ENCODE measurements around the gene ZC3H12C. TPM values are rescaled to one million over a fixed set of nuclear protein-coding genes. Genes with fewer than 3 reads are reported as not detected.

ZC3H12C gene
- total RNA-seq, 2 donors from 2014 or later, result 9.2 to 18.8 TPM

DNA sequence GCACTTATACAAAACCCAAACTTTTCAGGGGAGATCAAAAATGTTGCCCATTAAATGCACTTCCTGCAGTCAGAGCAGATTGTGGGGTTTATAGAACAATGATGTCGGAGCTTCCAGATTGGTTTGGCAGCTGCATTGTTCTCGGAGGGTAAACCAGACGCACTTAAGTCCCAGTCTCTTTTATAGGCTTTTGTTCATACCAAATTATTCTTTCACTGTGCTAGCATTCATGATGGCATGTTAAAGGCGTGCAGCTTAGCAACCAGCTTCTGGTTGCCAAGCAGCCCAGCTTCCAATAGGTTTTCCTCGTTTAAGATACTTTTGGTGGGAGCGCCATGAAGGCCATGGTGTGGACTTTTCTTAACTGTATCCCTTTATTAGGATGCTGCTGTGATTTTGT lies 40.9 kb downstream of the ZC3H12C start:
- H3K4me3 ChIP-seq, result no peak overlapping the region
- DNase-seq, result no peak
- no peaks in the 10 kb centered on the region for H3K4me1 ChIP-seq
- TF ChIP-seq, protein P1, sequence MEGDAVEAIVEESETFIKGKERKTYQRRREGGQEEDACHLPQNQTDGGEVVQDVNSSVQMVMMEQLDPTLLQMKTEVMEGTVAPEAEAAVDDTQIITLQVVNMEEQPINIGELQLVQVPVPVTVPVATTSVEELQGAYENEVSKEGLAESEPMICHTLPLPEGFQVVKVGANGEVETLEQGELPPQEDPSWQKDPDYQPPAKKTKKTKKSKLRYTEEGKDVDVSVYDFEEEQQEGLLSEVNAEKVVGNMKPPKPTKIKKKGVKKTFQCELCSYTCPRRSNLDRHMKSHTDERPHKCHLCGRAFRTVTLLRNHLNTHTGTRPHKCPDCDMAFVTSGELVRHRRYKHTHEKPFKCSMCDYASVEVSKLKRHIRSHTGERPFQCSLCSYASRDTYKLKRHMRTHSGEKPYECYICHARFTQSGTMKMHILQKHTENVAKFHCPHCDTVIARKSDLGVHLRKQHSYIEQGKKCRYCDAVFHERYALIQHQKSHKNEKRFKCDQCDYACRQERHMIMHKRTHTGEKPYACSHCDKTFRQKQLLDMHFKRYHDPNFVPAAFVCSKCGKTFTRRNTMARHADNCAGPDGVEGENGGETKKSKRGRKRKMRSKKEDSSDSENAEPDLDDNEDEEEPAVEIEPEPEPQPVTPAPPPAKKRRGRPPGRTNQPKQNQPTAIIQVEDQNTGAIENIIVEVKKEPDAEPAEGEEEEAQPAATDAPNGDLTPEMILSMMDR (IDR thresholded peaks at IDR 0.05), result no peak
- no peaks in the 10 kb centered on the region for H3K36me3 ChIP-seq
- intact Hi-C loops (cut with DNase I), result no loop called here
- H3K27ac ChIP-seq, result no peak overlapping the region
- H3K9ac ChIP-seq (ENCODE audit: low read depth in 2 of 2, low read length in 2 of 2), result no peak overlapping the region
- H3K9me3 ChIP-seq, result no peaks in the 10 kb centered on the region
- no peaks in the 10 kb centered on the region for H3K27me3 ChIP-seq

DNA sequence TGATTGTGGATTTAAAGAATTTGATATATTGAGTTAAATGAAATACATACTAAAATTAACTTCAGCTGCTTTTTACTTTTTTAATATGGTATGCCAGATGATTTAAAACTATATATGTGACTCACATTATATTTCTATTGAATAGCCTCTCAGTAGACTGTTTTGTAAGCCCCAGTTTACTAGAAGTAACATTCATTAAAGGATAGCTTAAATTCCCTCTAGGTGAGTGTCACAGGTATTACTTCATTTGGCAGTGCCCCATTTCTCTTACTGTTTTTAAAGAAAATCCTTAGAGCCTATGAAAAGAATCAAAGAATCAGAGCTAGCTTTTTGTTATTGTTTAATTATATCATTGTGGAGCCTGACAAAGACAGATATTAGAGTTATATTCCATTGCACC lies 48.6 kb downstream of the ZC3H12C start:
- DNase-seq, result no peak
- H3K27ac ChIP-seq, result no peak overlapping the region
- no peaks in the 10 kb centered on the region for H3K27me3 ChIP-seq
- no peak overlapping the region for H3K4me3 ChIP-seq
- intact Hi-C loops (cut with DNase I), result no loop called here
- no peak overlapping the region for H3K9ac ChIP-seq (ENCODE audit: low read depth in 2 of 2, low read length in 2 of 2)
- H3K4me1 ChIP-seq, result no peaks in the 10 kb centered on the region
- no peaks in the 10 kb centered on the region for H3K9me3 ChIP-seq
- H3K36me3 ChIP-seq, result no peaks in the 10 kb centered on the region
- TF ChIP-seq, protein P1 (IDR thresholded peaks at IDR 0.05), result no peak

DNA sequence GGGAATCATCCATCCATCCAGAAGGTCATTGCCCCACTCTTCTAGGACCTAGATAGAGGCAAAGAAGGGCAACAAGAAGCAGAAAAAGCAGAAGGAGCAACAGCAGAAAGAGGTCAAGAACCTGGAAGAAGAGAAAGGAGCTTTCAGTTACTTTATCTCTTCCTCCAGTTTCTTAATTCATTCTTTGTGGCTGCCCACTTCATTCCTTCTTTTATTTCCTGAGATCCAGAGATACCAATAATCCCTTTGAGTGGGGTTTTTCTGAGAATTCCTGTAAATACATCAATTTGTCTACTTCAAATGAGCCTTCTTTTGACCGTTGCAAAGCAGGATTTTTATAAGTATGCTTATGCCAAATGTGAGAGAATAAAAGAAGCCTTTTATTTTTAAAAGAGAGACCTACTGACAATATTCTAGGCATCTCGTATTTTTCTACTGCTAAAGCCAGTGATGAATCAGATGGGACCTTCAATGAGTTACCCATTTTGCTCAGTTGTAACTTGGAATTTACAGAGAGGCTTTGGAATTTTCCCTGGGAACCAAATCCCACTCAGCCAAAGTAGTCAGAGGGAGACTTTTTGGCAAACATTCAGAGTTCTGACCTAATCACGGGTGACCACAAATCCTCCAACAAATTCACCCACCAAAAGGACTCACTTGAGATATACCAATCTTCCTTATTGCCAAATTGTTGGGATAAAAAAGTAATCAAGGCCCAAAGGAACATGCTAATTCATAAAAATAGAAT lies 54.9 kb downstream of the ZC3H12C start:
- no peaks in the 10 kb centered on the region for H3K4me1 ChIP-seq
- no peaks in the 10 kb centered on the region for H3K27me3 ChIP-seq
- DNase-seq, result no peak
- no peaks in the 10 kb centered on the region for H3K9me3 ChIP-seq
- H3K4me3 ChIP-seq, result no peak overlapping the region
- intact Hi-C loops (cut with DNase I), result no loop called here
- H3K27ac ChIP-seq, result no peak overlapping the region
- TF ChIP-seq, protein P1 (IDR thresholded peaks at IDR 0.05), result no peak
- H3K36me3 ChIP-seq, result no peaks in the 10 kb centered on the region
- no peak overlapping the region for H3K9ac ChIP-seq (ENCODE audit: low read depth in 2 of 2, low read length in 2 of 2)

DNA sequence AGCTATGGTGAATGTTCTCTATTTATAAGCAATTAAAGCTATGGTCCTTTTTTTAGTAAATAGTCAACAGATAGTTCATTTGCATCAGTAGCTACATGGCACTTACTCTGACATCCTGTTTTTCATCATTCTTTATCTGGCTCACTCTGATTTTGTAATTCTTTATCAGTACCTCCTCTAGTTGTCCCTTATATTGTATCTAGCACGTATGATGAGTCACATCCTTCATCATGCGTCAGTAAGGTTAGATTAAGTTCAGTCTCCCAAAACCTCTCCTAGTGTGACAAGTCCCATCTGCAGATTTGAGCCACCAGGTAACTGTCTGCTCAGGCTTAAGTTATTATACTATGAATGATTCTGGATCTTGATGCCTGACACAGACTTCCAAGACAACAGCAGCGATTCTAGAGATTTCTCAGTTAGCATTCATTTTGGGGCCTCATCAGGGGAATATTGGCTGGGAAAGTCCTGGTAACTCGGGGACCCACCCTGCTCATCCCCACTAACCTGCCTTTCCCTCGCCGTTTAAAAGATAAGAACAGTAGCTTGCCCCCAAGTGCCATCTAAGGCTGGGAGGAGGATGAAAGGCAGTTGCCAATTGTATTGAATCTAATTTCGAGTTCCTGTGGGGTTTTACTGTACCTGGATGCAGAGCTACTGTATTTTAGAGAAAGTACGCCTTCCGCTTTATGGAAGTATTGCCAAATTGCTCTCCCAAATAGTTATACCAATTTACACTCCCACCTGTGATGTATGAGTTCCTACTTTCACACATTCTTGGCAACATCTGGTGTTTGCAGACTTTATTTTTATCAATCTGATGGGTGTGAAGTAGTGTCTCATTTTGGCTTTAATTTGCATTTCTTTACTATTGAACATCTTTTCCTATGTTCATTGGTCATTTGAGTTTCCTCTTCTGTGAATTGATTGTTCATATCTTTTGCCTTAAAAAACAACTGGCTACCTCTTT lies 55.9 kb downstream of the ZC3H12C start:
- H3K9me3 ChIP-seq, result no peaks in the 10 kb centered on the region
- intact Hi-C loops (cut with DNase I), result no loop called here
- H3K36me3 ChIP-seq, result no peaks in the 10 kb centered on the region
- H3K4me1 ChIP-seq, result no peaks in the 10 kb centered on the region
- no peak overlapping the region for H3K9ac ChIP-seq (ENCODE audit: low read depth in 2 of 2, low read length in 2 of 2)
- no peak for DNase-seq
- H3K27ac ChIP-seq, result no peak overlapping the region
- TF ChIP-seq, protein P1 (IDR thresholded peaks at IDR 0.05), result no peak
- no peak overlapping the region for H3K4me3 ChIP-seq
- H3K27me3 ChIP-seq, result no peaks in the 10 kb centered on the region

DNA sequence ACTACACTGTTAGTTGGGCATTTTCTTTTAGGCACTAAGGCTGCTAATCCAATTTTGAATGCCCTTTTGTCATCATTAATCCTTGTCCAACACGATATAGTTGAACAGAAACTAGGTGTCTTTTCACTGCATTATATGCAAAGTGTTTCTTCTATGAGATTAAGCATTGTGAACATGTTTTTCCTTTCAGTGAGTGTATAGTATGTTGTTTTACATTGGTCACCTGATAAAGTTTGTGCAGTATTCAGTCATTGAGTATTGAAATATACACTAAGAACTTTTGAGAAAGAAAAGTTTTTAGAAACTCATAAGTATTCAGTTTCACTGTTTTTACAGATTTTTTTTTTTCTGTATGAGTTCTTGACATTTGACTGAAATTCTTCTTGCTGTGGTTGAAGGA lies 59.0 kb downstream of the ZC3H12C start:
- H3K4me3 ChIP-seq, result no peak overlapping the region
- intact Hi-C loops (cut with DNase I), result no loop called here
- H3K27ac ChIP-seq, result no peak overlapping the region
- H3K27me3 ChIP-seq, result no peaks in the 10 kb centered on the region
- H3K4me1 ChIP-seq, result no peaks in the 10 kb centered on the region
- no peaks in the 10 kb centered on the region for H3K9me3 ChIP-seq
- no peak for DNase-seq
- H3K9ac ChIP-seq (ENCODE audit: low read depth in 2 of 2, low read length in 2 of 2), result no peak overlapping the region
- H3K36me3 ChIP-seq, result no peaks in the 10 kb centered on the region
- TF ChIP-seq, protein P1 (IDR thresholded peaks at IDR 0.05), result no peak
